Measurements from ENCODE around the gene RPS24. TPM values are rescaled to one million over a fixed set of nuclear protein-coding genes. Genes with fewer than 3 reads are reported as not detected.
"Not testable (repeated sequence)": the region's sequence is repeated elsewhere in the genome, so short reads cannot be mapped to it uniquely, and the experiment has no call there.

RPS24 gene
- total RNA-seq, 1 donor from 2014 or later, result 1,414 TPM

GRCh38 chr10:78069151-78069550 lies 35.5 kb downstream of the RPS24 start:
- peaks cover 7% of the 10 kb centered on the region for H3K4me1 Mint-ChIP-seq
- H3K36me3 Mint-ChIP-seq, result peaks cover under 1% of the 10 kb centered on the region
- no peak overlapping the region for H3K27ac Mint-ChIP-seq
- H3K9me3 Mint-ChIP-seq, result peaks cover 2% of the 10 kb centered on the region
- no peak overlapping the region for H3K4me3 Mint-ChIP-seq
- TF ChIP-seq CTCF (IDR thresholded peaks at IDR 0.05; ENCODE audit: unreplicated experiment), result no peak
- DNase-seq (ENCODE audit: low spot score in 2 of 2, unreplicated experiment in 2 of 2), result no peak
- H3K27me3 Mint-ChIP-seq (ENCODE audit: low read depth), result no peaks in the 10 kb centered on the region

- not testable (repeated sequence) for H3K4me1 Mint-ChIP-seq; H3K27ac Mint-ChIP-seq; DNase-seq (ENCODE audit: low spot score in 2 of 2, unreplicated experiment in 2 of 2); H3K4me3 Mint-ChIP-seq; H3K36me3 Mint-ChIP-seq; H3K9me3 Mint-ChIP-seq; H3K27me3 Mint-ChIP-seq (ENCODE audit: low read depth)
Observed at GRCh38 chr10:78070064-78070463, 36.4 kb downstream of the RPS24 start.

GRCh38 chr10:78070726-78071125 lies 37.1 kb downstream of the RPS24 start:
- Mint-ChIP-seq H3K27ac (no peak overlapping the region), H3K36me3 (peaks cover 3% of the 10 kb centered on the region), H3K27me3 (ENCODE audit: low read depth) (no peaks in the 10 kb centered on the region), H3K4me3 (no peak overlapping the region), H3K4me1 (peaks cover 4% of the 10 kb centered on the region), H3K9me3 (peaks cover 5% of the 10 kb centered on the region)
- no peak for TF ChIP-seq CTCF (IDR thresholded peaks at IDR 0.05; ENCODE audit: unreplicated experiment)
- DNase-seq (ENCODE audit: low spot score in 2 of 2, unreplicated experiment in 2 of 2), result no peak

GRCh38 chr10:78071140-78071856 lies 37.6 kb downstream of the RPS24 start:
- Mint-ChIP-seq H3K36me3 (peaks cover 3% of the 10 kb centered on the region), H3K9me3 (peaks cover 5% of the 10 kb centered on the region), H3K27me3 (ENCODE audit: low read depth) (no peaks in the 10 kb centered on the region), H3K4me1 (no peaks in the 10 kb centered on the region), H3K27ac (no peak overlapping the region), H3K4me3 (no peak overlapping the region)
- no peak for TF ChIP-seq CTCF (IDR thresholded peaks at IDR 0.05; ENCODE audit: unreplicated experiment)
- DNase-seq (ENCODE audit: low spot score in 2 of 2, unreplicated experiment in 2 of 2), result no peak

GRCh38 chr10:78071857-78072179 lies 38.2 kb downstream of the RPS24 start:
- Mint-ChIP-seq H3K9me3 (peaks cover 5% of the 10 kb centered on the region), H3K27me3 (ENCODE audit: low read depth) (no peaks in the 10 kb centered on the region), H3K4me3 (no peak overlapping the region), H3K4me1 (no peaks in the 10 kb centered on the region), H3K36me3 (peaks cover 3% of the 10 kb centered on the region), H3K27ac (no peak overlapping the region)
- DNase-seq (ENCODE audit: low spot score in 2 of 2, unreplicated experiment in 2 of 2), result no peak
- TF ChIP-seq CTCF (IDR thresholded peaks at IDR 0.05; ENCODE audit: unreplicated experiment), result no peak

- no peak for DNase-seq (ENCODE audit: low spot score in 2 of 2, unreplicated experiment in 2 of 2)
- H3K27ac Mint-ChIP-seq, result no peak overlapping the region
- no peaks in the 10 kb centered on the region for H3K4me1 Mint-ChIP-seq
- peaks cover 5% of the 10 kb centered on the region for H3K9me3 Mint-ChIP-seq
- no peak overlapping the region for H3K4me3 Mint-ChIP-seq
- peaks cover 3% of the 10 kb centered on the region for H3K36me3 Mint-ChIP-seq
- no peak for TF ChIP-seq CTCF (IDR thresholded peaks at IDR 0.05; ENCODE audit: unreplicated experiment)
- H3K27me3 Mint-ChIP-seq (ENCODE audit: low read depth), result no peaks in the 10 kb centered on the region
Observed at GRCh38 chr10:78072504-78072903, 38.8 kb downstream of the RPS24 start.

GRCh38 chr10:78075806-78076205 lies 42.1 kb downstream of the RPS24 start:
- H3K9me3 Mint-ChIP-seq; DNase-seq (ENCODE audit: low spot score in 2 of 2, unreplicated experiment in 2 of 2); H3K4me1 Mint-ChIP-seq; H3K36me3 Mint-ChIP-seq; H3K27ac Mint-ChIP-seq; H3K27me3 Mint-ChIP-seq (ENCODE audit: low read depth); H3K4me3 Mint-ChIP-seq: not testable (repeated sequence)
